CD4-positive, alpha-beta T cell treated with Interleukin-17A for 4 hours (primary cell): ENCODE results near the gene IL1RAPL1.

ENCODE experiments used
- DNase-seq: peaks from one replicate; pipeline ENCODE4 v3.0.0-alpha.2; 2020; ENCODE audit warnings: mixed read lengths

IL1RAPL1 gene

GRCh38 chrX:29824176-29824906 is 1237.1 kb downstream of the IL1RAPL1 start:
- DNase-seq: no peak

GRCh38 chrX:29826742-29827141 is 1239.5 kb downstream of the IL1RAPL1 start:
- DNase-seq: no peak

- DNase-seq: no peak
Observed at GRCh38 chrX:29834311-29834710, 1247.1 kb downstream of the IL1RAPL1 start.

GRCh38 chrX:29834764-29835163 is 1247.5 kb downstream of the IL1RAPL1 start:
- no peak for DNase-seq

- DNase-seq: no peak
Observed at GRCh38 chrX:29841750-29842149, 1254.5 kb downstream of the IL1RAPL1 start.

GRCh38 chrX:29842552-29842951 is 1255.3 kb downstream of the IL1RAPL1 start:
- DNase-seq: no peak

- DNase-seq: no peak
Observed at GRCh38 chrX:29851857-29852605, 1264.8 kb downstream of the IL1RAPL1 start.

GRCh38 chrX:29852767-29853166 is 1265.5 kb downstream of the IL1RAPL1 start:
- no peak for DNase-seq

- no peak for DNase-seq
Observed at GRCh38 chrX:29858714-29859113, 1271.5 kb downstream of the IL1RAPL1 start.

GRCh38 chrX:29862126-29862677 is 1275.0 kb downstream of the IL1RAPL1 start:
- no peak for DNase-seq

- DNase-seq: no peak
Observed at GRCh38 chrX:29867971-29868370, 1280.7 kb downstream of the IL1RAPL1 start.

GRCh38 chrX:29869837-29870236 is 1282.6 kb downstream of the IL1RAPL1 start:
- no peak for DNase-seq

- no peak for DNase-seq
Observed at GRCh38 chrX:29870608-29871007, 1283.4 kb downstream of the IL1RAPL1 start.

GRCh38 chrX:29872831-29873230 is 1285.6 kb downstream of the IL1RAPL1 start:
- no peak for DNase-seq

- DNase-seq: no peak
Observed at GRCh38 chrX:29876733-29877132, 1289.5 kb downstream of the IL1RAPL1 start.

GRCh38 chrX:29880977-29881376 is 1293.7 kb downstream of the IL1RAPL1 start:
- DNase-seq: no peak

GRCh38 chrX:29890004-29890403 is 1302.8 kb downstream of the IL1RAPL1 start:
- DNase-seq: no peak

GRCh38 chrX:29890646-29891200 is 1303.5 kb downstream of the IL1RAPL1 start:
- no peak for DNase-seq

- no peak for DNase-seq
Observed at GRCh38 chrX:29902004-29902403, 1314.8 kb downstream of the IL1RAPL1 start.

- no peak for DNase-seq
Observed at GRCh38 chrX:29903360-29903759, 1316.1 kb downstream of the IL1RAPL1 start.

GRCh38 chrX:29911673-29912072 is 1324.4 kb downstream of the IL1RAPL1 start:
- no peak for DNase-seq

- DNase-seq: no peak
Observed at GRCh38 chrX:29913647-29914046, 1326.4 kb downstream of the IL1RAPL1 start.

- DNase-seq: no peak
Observed at GRCh38 chrX:29922607-29923006, 1335.4 kb downstream of the IL1RAPL1 start.

- DNase-seq: no peak
Observed at GRCh38 chrX:29926056-29926455, 1338.8 kb downstream of the IL1RAPL1 start.
